HPDE6-E6E7 (cell line): ENCODE measurements around the gene DGKA.
"Not testable (repeated sequence)": the region's sequence is repeated elsewhere in the genome, so short reads cannot be mapped to it uniquely, and the experiment has no call there.

Experiments
- DNase-seq: peaks from one replicate; pipeline ENCODE4 v3.0.0; 2011; ENCODE audit warnings: missing footprints; ENCODE audit errors: extremely low spot score

DGKA gene

GRCh38 chr12:55966408-55967281, 35.7 kb downstream of the DGKA start, which contains the start of gene CDK2:
CDK2 (plus strand) TSS chr12:55966830; CDS start chr12:55967009, 179 bp downstream.
- peak; percentile 84 for DNase-seq

GRCh38 chr12:55969356-55969755, 38.4 kb downstream of the DGKA start:
- DNase-seq, result no peak

GRCh38 chr12:55970775-55971174, 39.8 kb downstream of the DGKA start:
- no peak for DNase-seq

GRCh38 chr12:55972042-55972441, 41.1 kb downstream of the DGKA start:
- no peak for DNase-seq

- no peak for DNase-seq
Measured at GRCh38 chr12:55972456-55972855, 41.5 kb downstream of the DGKA start.

- DNase-seq, result no peak
Measured at GRCh38 chr12:55972911-55973598, 42.1 kb downstream of the DGKA start.

- peak; percentile 97 for DNase-seq
Measured at GRCh38 chr12:55973599-55974307, 42.8 kb downstream of the DGKA start, which contains the start of gene RAB5B. RAB5B (plus strand) TSS chr12:55974078; CDS start chr12:55986961, 12,883 bp downstream.

GRCh38 chr12:55974308-55974730, 43.4 kb downstream of the DGKA start:
- no peak for DNase-seq

- DNase-seq, result no peak
Measured at GRCh38 chr12:55978393-55978792, 47.4 kb downstream of the DGKA start.

- DNase-seq, result no peak
Measured at GRCh38 chr12:55979069-55979468, 48.1 kb downstream of the DGKA start.

GRCh38 chr12:55981882-55982281, 50.9 kb downstream of the DGKA start:
- not testable (repeated sequence) for DNase-seq

GRCh38 chr12:55982319-55982936, 51.5 kb downstream of the DGKA start:
- DNase-seq, result no peak

GRCh38 chr12:55983232-55983842, 52.4 kb downstream of the DGKA start:
- no peak for DNase-seq

- DNase-seq, result no peak
Measured at GRCh38 chr12:55984861-55985260, 53.9 kb downstream of the DGKA start.

GRCh38 chr12:55985341-55985740, 54.4 kb downstream of the DGKA start:
- no peak for DNase-seq

GRCh38 chr12:55985976-55986375, 55.0 kb downstream of the DGKA start:
- DNase-seq, result not testable (repeated sequence)

- DNase-seq, result no peak
Measured at GRCh38 chr12:55991110-55991509, 60.1 kb downstream of the DGKA start.

GRCh38 chr12:55993230-55993853, 62.4 kb downstream of the DGKA start:
- no peak for DNase-seq

- no peak for DNase-seq
Measured at GRCh38 chr12:55995366-55995765, 64.4 kb downstream of the DGKA start.

- peak; percentile 29 for DNase-seq
Measured at GRCh38 chr12:55996201-55996714, 65.3 kb downstream of the DGKA start.
